Endothelial cell of umbilical vein (primary cell): ENCODE measurements around the gene TMTC1. TPM values are rescaled to one million over a fixed set of nuclear protein-coding genes. Genes with fewer than 3 reads are reported as not detected.

Experiments used
- BruUV-seq: library from RNA; stranded (reverse); fragments of 400-500 nt; replicated peaks from 2 replicates; lab custom pipeline; 2021; lab: Mats Ljungman, UMichigan
- CTCF ChIA-PET: fragments of 300-600, 350-600 bp; sonication (Branson Sonifier 250); formaldehyde crosslinking; loops from one replicate; lab custom pipeline; 2021; ENCODE audit warnings: antibody characterized with exemption, inconsistent platforms; lab: Charles Lee
- POLR2A ChIA-PET: fragments of 300-600, 350-600 bp; sonication (Branson Sonifier 250); formaldehyde crosslinking; loops from one replicate; lab custom pipeline; 2021; ENCODE audit warnings: antibody characterized with exemption, inconsistent platforms; lab: Charles Lee
- DNase-seq: peaks from one replicate; pipeline ENCODE4 v3.0.0-alpha.2; 2011; ENCODE audit warnings: low read depth, low spot score
- FAIRE-seq: peaks from 2 replicates; lab custom pipeline; 2011; peaks lifted over from hg19 to GRCh38; lab: Jason Lieb, UNC
- H2AFZ ChIP-seq: 2 replicates; pipeline ENCODE4 v1.6.0; 2012; ENCODE audit warnings: low read depth, low read length, control low read depth, inconsistent platforms
- H3K27ac ChIP-seq: 2 replicates; pipeline ENCODE4 v1.5.1; 2011; ENCODE audit warnings: low read depth, mild to moderate bottlenecking, control low read depth, low read length, moderate library complexity; ENCODE audit not compliant: insufficient read depth
- H3K27me3 ChIP-seq, 2 experiments: 2 replicates each; pipeline versions ENCODE4 v1.6.0 to v1.6.1; 2011; ENCODE audit warnings: low read length in 2 of 2, mixed read lengths in 1 of 2; ENCODE audit not compliant: control insufficient read depth in 2 of 2, insufficient read depth in 2 of 2
- H3K36me3 ChIP-seq, 2 experiments: 2 replicates in 1 of 2; 3 replicates in 1 of 2; pipeline ENCODE4 v1.5.1; 2011; ENCODE audit warnings: low read length in 2 of 2, mild to moderate bottlenecking in 1 of 2, moderate library complexity in 1 of 2; ENCODE audit not compliant: control insufficient read depth in 2 of 2, insufficient read depth in 2 of 2; ENCODE audit errors: extremely low read depth in 1 of 2
- H3K4me1 ChIP-seq: 3 replicates; pipeline ENCODE4 v1.5.1; 2011; ENCODE audit warnings: mild to moderate bottlenecking, low read length; ENCODE audit not compliant: control insufficient read depth, insufficient read depth; ENCODE audit errors: extremely low read depth
- H3K4me2 ChIP-seq: 2 replicates; pipeline ENCODE4 v1.6.1; 2011; ENCODE audit warnings: low read length, control low read depth, mixed read lengths; ENCODE audit not compliant: insufficient read depth
- H3K4me3 ChIP-seq, 3 experiments: fragments of 200-600 bp in 1 of 3; sonication (generic), shearing (Covaris generic) in 1 of 3; replicated peaks in 1 of 3; 2 replicates each; pipeline ENCODE4 v1.5.1; 2011 to 2016; ENCODE audit warnings: control low read depth in 3 of 3, low read length in 3 of 3, mild to moderate bottlenecking in 2 of 3, inconsistent platforms in 1 of 3, low read depth in 1 of 3, moderate library complexity in 1 of 3; ENCODE audit not compliant: insufficient read depth in 1 of 3
- H3K79me2 ChIP-seq: 2 replicates; pipeline ENCODE4 v1.6.0; 2012; ENCODE audit warnings: low read length, inconsistent platforms; ENCODE audit not compliant: control insufficient read depth, insufficient read depth
- H3K9ac ChIP-seq: replicated peaks from 2 replicates; pipeline ENCODE3; 2011; ENCODE audit warnings: low read length, control low read depth; ENCODE audit not compliant: insufficient read depth; ENCODE audit errors: extremely low read depth
- H3K9me1 ChIP-seq: replicated peaks from 3 replicates; pipeline ENCODE4 v1.6.0; 2011; ENCODE audit warnings: mild to moderate bottlenecking, low read length; ENCODE audit not compliant: control insufficient read depth, insufficient read depth; ENCODE audit errors: extremely low read depth
- H3K9me3 ChIP-seq: replicated peaks from 2 replicates; pipeline ENCODE4 v1.5.1; 2012; ENCODE audit warnings: low read length, inconsistent platforms; ENCODE audit not compliant: control insufficient read depth, insufficient read depth
- H4K20me1 ChIP-seq: replicated peaks from 2 replicates; pipeline ENCODE3; 2011; ENCODE audit warnings: mild to moderate bottlenecking, low read length; ENCODE audit not compliant: control insufficient read depth, insufficient read depth; ENCODE audit errors: extremely low read depth
- EZH2 ChIP-seq: IDR thresholded peaks from 2 replicates; pipeline ENCODE4 v1.6.1; 2012; ENCODE audit warnings: borderline replicate concordance, low read depth, mild to moderate bottlenecking, moderate library complexity, low read length, inconsistent platforms; ENCODE audit not compliant: severe bottlenecking
- FOS ChIP-seq: IDR thresholded peaks from 2 replicates; pipeline ENCODE4 v1.6.1; 2011; ENCODE audit warnings: mild to moderate bottlenecking, low read length, moderate library complexity, borderline replicate concordance; ENCODE audit not compliant: insufficient read depth
- GATA2 ChIP-seq: IDR thresholded peaks from 2 replicates; pipeline ENCODE4 v1.7.0; 2011; ENCODE audit warnings: low read depth, mild to moderate bottlenecking, moderate library complexity, mixed read lengths, low read length; ENCODE audit not compliant: insufficient read length, insufficient read depth
- JUN ChIP-seq: IDR thresholded peaks from 2 replicates; pipeline ENCODE4 v1.6.1; 2011; ENCODE audit warnings: borderline replicate concordance, low read depth; ENCODE audit not compliant: insufficient read length, insufficient read depth
- MYC ChIP-seq: IDR thresholded peaks from one replicate; pipeline ENCODE4 v1.6.1; 2011; ENCODE audit warnings: mild to moderate bottlenecking, low read depth, low read length
- POLR2A ChIP-seq: IDR thresholded peaks from 2 replicates; pipeline ENCODE4 v1.6.1; 2012; ENCODE audit warnings: low read depth, mild to moderate bottlenecking, control low read depth, low read length
- POLR2AphosphoS5 ChIP-seq: IDR thresholded peaks from 2 replicates; pipeline ENCODE4 v1.6.1; 2012; ENCODE audit warnings: low read depth, mild to moderate bottlenecking, control low read depth, low read length, moderate library complexity; ENCODE audit not compliant: insufficient read depth
- dilution Hi-C: fragments of 300-500 bp; cut with MboI; formaldehyde crosslinking; loops from one replicate; pipeline ENCODE4 v1.15.0; 2019; ENCODE audit warnings: low sequenced_read_pairs; ENCODE audit not compliant: extremely low pct_ligation_motif_present
- intact Hi-C: fragments of 100-400 bp; cut with micrococcal nuclease; formaldehyde crosslinking; loops from one replicate; pipeline ENCODE4 v1.10.0; 2022
- polyA plus RNA-seq, 4 experiments: library from polyadenylated mRNA; depleted of rRNA in 3 of 4; stranded (reverse) in 3 of 4; unstranded in 1 of 4; fragments of >200 nt; gene quantifications; 2 replicates each; pipeline versions ENCODE4 v1.2.1 to v1.2.3, GENCODE V29; 2011 to 2012; ENCODE audit warnings: missing spikeins in 1 of 4
- total RNA-seq: library from RNA; stranded (reverse); gene quantifications from 2 replicates; pipeline ENCODE4 v1.2.3, GENCODE V29; 2021
- TF ChIP-seq, protein P1 (sequence below): IDR thresholded peaks from 2 replicates; pipeline ENCODE4 v1.6.1; 2011; ENCODE audit not compliant: insufficient read depth, insufficient read length
- TF ChIP-seq, protein P2 (sequence below), 2 donors: IDR thresholded peaks; 1 replicate in 1 of 2; 2 replicates in 1 of 2; pipeline ENCODE4 v1.5.1; 2011; ENCODE audit warnings: low read length in 2 of 2, mild to moderate bottlenecking in 2 of 2, moderate library complexity in 2 of 2, control low read depth in 1 of 2, inconsistent platforms in 1 of 2, low read depth in 1 of 2; ENCODE audit not compliant: insufficient read depth in 1 of 2; ENCODE audit errors: extremely low read depth in 1 of 2

The TMTC1 gene
- total and polyA plus RNA-seq, 2 donors (not counting 3 experiments of a cell fraction or from before 2014, with no cell fraction given) = 5.4 to 5.9 TPM

DNA sequence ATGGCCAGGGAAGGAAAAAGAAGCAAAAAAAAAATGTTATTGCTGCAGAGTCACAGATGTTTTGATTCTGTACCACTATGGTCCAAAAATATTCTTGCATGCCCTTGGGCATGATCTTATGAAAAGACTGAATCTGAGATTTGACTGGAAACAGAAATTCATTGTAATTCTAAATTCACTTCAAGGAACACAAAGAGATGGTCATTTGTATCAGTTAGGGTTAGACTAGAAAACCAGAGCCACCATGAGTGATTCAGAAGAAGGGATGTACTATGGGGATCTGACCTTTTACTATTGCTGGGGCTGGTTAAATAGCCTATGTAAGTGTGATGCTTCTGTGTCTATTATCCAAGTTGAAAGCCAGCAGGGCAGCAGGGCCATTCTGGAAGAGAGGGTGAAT is 5.2 kb downstream of the TMTC1 start:
- Histone ChIP-seq H3K4me1 (peaks cover 16% of the 10 kb centered on the region), H2AFZ (no peak overlapping the region), H4K20me1 (no peaks in the 10 kb centered on the region), H3K9ac (no peak overlapping the region), H3K4me3 (no peak overlapping the region), H3K27ac (no peak overlapping the region), H3K9me1 (no peaks in the 10 kb centered on the region), H3K27me3 (peaks cover 0 to 8% of the 10 kb centered on the region in 2 experiments), H3K79me2 (no peaks in the 10 kb centered on the region), H3K36me3 (no peaks in the 10 kb centered on the region), H3K9me3 (no peaks in the 10 kb centered on the region), H3K4me2 (no peak overlapping the region)
- CTCF ChIA-PET = interaction anchor here (1.2 to 1.4 kb wide), 2 partner anchors 19 to 226 kb away, joined by 3 to 6 read pairs; no protein-coding TSS in a partner anchor
- POLR2A ChIA-PET = no interaction called here
- dilution Hi-C loops (no loop called here), intact Hi-C loops (no loop called here)
- no peak for TF ChIP-seq EZH2
- TF ChIP-seq, protein P1, sequence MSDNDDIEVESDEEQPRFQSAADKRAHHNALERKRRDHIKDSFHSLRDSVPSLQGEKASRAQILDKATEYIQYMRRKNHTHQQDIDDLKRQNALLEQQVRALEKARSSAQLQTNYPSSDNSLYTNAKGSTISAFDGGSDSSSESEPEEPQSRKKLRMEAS = no peak
- TF ChIP-seq POLR2AphosphoS5 = no peak
- TF ChIP-seq GATA2 = no peak
- no peak for TF ChIP-seq JUN
- no peak for TF ChIP-seq FOS
- TF ChIP-seq POLR2A = no peak
- TF ChIP-seq, protein P2, sequence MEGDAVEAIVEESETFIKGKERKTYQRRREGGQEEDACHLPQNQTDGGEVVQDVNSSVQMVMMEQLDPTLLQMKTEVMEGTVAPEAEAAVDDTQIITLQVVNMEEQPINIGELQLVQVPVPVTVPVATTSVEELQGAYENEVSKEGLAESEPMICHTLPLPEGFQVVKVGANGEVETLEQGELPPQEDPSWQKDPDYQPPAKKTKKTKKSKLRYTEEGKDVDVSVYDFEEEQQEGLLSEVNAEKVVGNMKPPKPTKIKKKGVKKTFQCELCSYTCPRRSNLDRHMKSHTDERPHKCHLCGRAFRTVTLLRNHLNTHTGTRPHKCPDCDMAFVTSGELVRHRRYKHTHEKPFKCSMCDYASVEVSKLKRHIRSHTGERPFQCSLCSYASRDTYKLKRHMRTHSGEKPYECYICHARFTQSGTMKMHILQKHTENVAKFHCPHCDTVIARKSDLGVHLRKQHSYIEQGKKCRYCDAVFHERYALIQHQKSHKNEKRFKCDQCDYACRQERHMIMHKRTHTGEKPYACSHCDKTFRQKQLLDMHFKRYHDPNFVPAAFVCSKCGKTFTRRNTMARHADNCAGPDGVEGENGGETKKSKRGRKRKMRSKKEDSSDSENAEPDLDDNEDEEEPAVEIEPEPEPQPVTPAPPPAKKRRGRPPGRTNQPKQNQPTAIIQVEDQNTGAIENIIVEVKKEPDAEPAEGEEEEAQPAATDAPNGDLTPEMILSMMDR (IDR thresholded peaks at IDR 0.05; ENCODE audit: extremely low read depth in 1 of 2, insufficient read depth in 1 of 2, low read depth in 1 of 2, low read length in 2 of 2) = no peak
- TF ChIP-seq MYC = no peak
- no peak for DNase-seq
- no TSS peak for BruUV-seq
- FAIRE-seq = no peak
